GM12878 (cell line): ENCODE measurements around the gene SDK2.

ENCODE experiments used
- ASH2L ChIP-seq: fragments of 300-600, 200-600 bp; sonication (generic); IDR thresholded peaks from 2 replicates; pipeline ENCODE4 v1.6.1; 2017; ENCODE audit warnings: low read depth, mild to moderate bottlenecking, borderline replicate concordance
- BACH1 ChIP-seq: fragments of 450-650 bp; IDR thresholded peaks from 2 replicates; pipeline ENCODE4 v1.6.1; 2017; ENCODE audit warnings: mild to moderate bottlenecking, borderline replicate concordance
- CREM ChIP-seq: IDR thresholded peaks from 2 replicates; pipeline ENCODE4 v1.6.1; 2014; ENCODE audit warnings: antibody characterized with exemption, low read depth
- CTCF ChIP-seq, 3 experiments: IDR thresholded peaks in 2 of 3; conservative IDR thresholded peaks in 1 of 3; 2 replicates each; pipeline ENCODE4 v1.5.1; 2011; ENCODE audit warnings: low read depth in 3 of 3, low read length in 3 of 3, mild to moderate bottlenecking in 3 of 3, control low read depth in 2 of 3, moderate library complexity in 2 of 3, inconsistent platforms in 1 of 3, mixed read lengths in 1 of 3; ENCODE audit not compliant: control insufficient read depth in 2 of 3, insufficient read depth in 1 of 3; ENCODE audit errors: extremely low read depth in 1 of 3
- CUX1 ChIP-seq: IDR thresholded peaks from 2 replicates; pipeline ENCODE4 v1.6.1; 2012; ENCODE audit warnings: improper control_type of control experiment, low read depth, low read length; ENCODE audit not compliant: insufficient replicate concordance
- E4F1 ChIP-seq: fragments of 450-650 bp; IDR thresholded peaks from 2 replicates; pipeline ENCODE4 v1.6.1; 2018; ENCODE audit warnings: borderline replicate concordance, mild to moderate bottlenecking; ENCODE audit not compliant: partially characterized antibody
- EZH2 ChIP-seq: IDR thresholded peaks from 2 replicates; pipeline ENCODE4 v1.6.1; 2012; ENCODE audit warnings: low read depth, mild to moderate bottlenecking, control low read depth, inconsistent platforms, low read length, borderline replicate concordance; ENCODE audit not compliant: control insufficient read depth
- KDM1A ChIP-seq: fragments of 200-600 bp; sonication (generic); IDR thresholded peaks from 2 replicates; pipeline ENCODE4 v1.6.1; 2016; ENCODE audit warnings: borderline replicate concordance
- NFIC ChIP-seq: IDR thresholded peaks from 2 replicates; pipeline ENCODE4 v1.6.1; 2012; ENCODE audit warnings: low read depth, mild to moderate bottlenecking, inconsistent platforms, low read length, moderate library complexity
- POLR2AphosphoS5 ChIP-seq: IDR thresholded peaks from 2 replicates; pipeline ENCODE4 v1.6.1; 2011; ENCODE audit warnings: mild to moderate bottlenecking, low read length, inconsistent platforms
- RFX5 ChIP-seq: IDR thresholded peaks from 2 replicates; pipeline ENCODE4 v1.6.1; 2011; ENCODE audit warnings: low read depth, low read length, improper control_type of control experiment
- ZBED1 ChIP-seq: IDR thresholded peaks from 2 replicates; pipeline ENCODE4 v1.6.1; 2016; ENCODE audit warnings: borderline replicate concordance
- ZNF217 ChIP-seq: fragments of 450-650 bp; IDR thresholded peaks from 2 replicates; pipeline ENCODE4 v1.6.1; 2017; ENCODE audit warnings: antibody characterized with exemption, mild to moderate bottlenecking
- ZSCAN29 ChIP-seq: fragments of 450-650 bp; IDR thresholded peaks from 2 replicates; pipeline ENCODE4 v1.6.1; 2017; ENCODE audit warnings: mild to moderate bottlenecking, moderate library complexity

GRCh38 chr17:73316919-73317505 lies 327.2 kb downstream of the SDK2 start:
- TF ChIP-seq RFX5 = no peak
- TF ChIP-seq ZSCAN29 = no peak
- no peak for TF ChIP-seq ZNF217
- no peak for TF ChIP-seq CTCF (IDR thresholded peaks at IDR 0.05 in 2 of 3, conservative IDR thresholded peaks at IDR 0.05 in 1 of 3; ENCODE audit: control insufficient read depth in 2 of 3, extremely low read depth in 1 of 3, insufficient read depth in 1 of 3, low read depth in 3 of 3, low read length in 3 of 3)
- TF ChIP-seq KDM1A = no peak
- TF ChIP-seq E4F1 = no peak
- TF ChIP-seq CUX1 = no peak
- TF ChIP-seq EZH2 = no peak
- no peak for TF ChIP-seq ASH2L
- TF ChIP-seq CREM = no peak
- TF ChIP-seq BACH1 = no peak
- TF ChIP-seq NFIC = no peak
- no peak for TF ChIP-seq ZBED1
- TF ChIP-seq POLR2AphosphoS5 = no peak
